ENCODE data around the gene TEX19. TPM values are rescaled to one million over a fixed set of nuclear protein-coding genes. Genes with fewer than 3 reads are reported as not detected.

The TEX19 gene
- total RNA-seq, 1 donor from 2014 or later, result 0.10 TPM

GRCh38 chr17:82325286-82326180 is 33.5 kb upstream of the TEX19 start:
- Mint-ChIP-seq H3K36me3 (ENCODE audit: low read depth) (peaks cover 10% of the 10 kb centered on the region), H3K4me3 (no peak overlapping the region), H3K27ac (peak overlapping the region; percentile 72), H3K27me3 (ENCODE audit: insufficient read depth) (no peaks in the 10 kb centered on the region), H3K9me3 (no peaks in the 10 kb centered on the region), H3K4me1 (ENCODE audit: low read depth) (peaks cover 13% of the 10 kb centered on the region)
- no peak for DNase-seq (ENCODE audit: low spot score)
- intact Hi-C loops (cut with micrococcal nuclease), result no loop called here

DNA sequence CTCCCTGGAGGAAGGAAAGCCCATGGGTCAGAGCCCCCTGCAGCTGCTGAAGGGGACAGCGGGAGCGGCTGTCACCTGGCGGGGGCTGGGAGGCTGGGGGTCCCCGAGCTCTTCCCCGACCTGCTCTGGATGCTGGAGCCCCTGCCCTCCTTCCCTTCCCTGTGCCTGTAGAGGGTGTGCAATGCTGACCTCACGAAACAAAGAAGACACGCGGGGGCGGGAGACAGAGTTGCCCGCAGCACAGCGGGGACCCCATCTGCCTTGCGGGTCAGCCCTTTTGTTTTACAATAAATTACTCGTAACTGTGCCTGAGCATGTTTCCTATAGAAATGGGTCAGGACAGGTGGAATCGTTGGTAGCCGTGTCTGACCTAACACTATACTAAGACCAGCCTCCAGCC is 31.8 kb upstream of the TEX19 start:
- intact Hi-C loops (cut with micrococcal nuclease), result no loop called here
- Mint-ChIP-seq H3K4me1 (ENCODE audit: low read depth) (peaks cover 8% of the 10 kb centered on the region), H3K9me3 (no peaks in the 10 kb centered on the region), H3K36me3 (ENCODE audit: low read depth) (peaks cover 7% of the 10 kb centered on the region), H3K27ac (no peak overlapping the region), H3K4me3 (no peak overlapping the region), H3K27me3 (ENCODE audit: insufficient read depth) (peaks cover 3% of the 10 kb centered on the region)
- DNase-seq (ENCODE audit: low spot score), result no peak

GRCh38 chr17:82327757-82328140 is 31.3 kb upstream of the TEX19 start:
- H3K27ac Mint-ChIP-seq, result no peak overlapping the region
- DNase-seq (ENCODE audit: low spot score), result no peak
- intact Hi-C loops (cut with micrococcal nuclease), result no loop called here
- peaks cover 6% of the 10 kb centered on the region for H3K27me3 Mint-ChIP-seq (ENCODE audit: insufficient read depth)
- peaks cover 10% of the 10 kb centered on the region for H3K4me1 Mint-ChIP-seq (ENCODE audit: low read depth)
- peaks cover 7% of the 10 kb centered on the region for H3K36me3 Mint-ChIP-seq (ENCODE audit: low read depth)
- H3K9me3 Mint-ChIP-seq, result no peaks in the 10 kb centered on the region
- no peak overlapping the region for H3K4me3 Mint-ChIP-seq

GRCh38 chr17:82328141-82328993 is 30.7 kb upstream of the TEX19 start:
- Mint-ChIP-seq H3K4me1 (ENCODE audit: low read depth) (peaks cover 13% of the 10 kb centered on the region), H3K27me3 (ENCODE audit: insufficient read depth) (peaks cover 7% of the 10 kb centered on the region), H3K4me3 (no peak overlapping the region), H3K36me3 (ENCODE audit: low read depth) (peaks cover 7% of the 10 kb centered on the region), H3K27ac (no peak overlapping the region), H3K9me3 (no peaks in the 10 kb centered on the region)
- DNase-seq (ENCODE audit: low spot score), result no peak
- intact Hi-C loops (cut with micrococcal nuclease), result no loop called here

DNA sequence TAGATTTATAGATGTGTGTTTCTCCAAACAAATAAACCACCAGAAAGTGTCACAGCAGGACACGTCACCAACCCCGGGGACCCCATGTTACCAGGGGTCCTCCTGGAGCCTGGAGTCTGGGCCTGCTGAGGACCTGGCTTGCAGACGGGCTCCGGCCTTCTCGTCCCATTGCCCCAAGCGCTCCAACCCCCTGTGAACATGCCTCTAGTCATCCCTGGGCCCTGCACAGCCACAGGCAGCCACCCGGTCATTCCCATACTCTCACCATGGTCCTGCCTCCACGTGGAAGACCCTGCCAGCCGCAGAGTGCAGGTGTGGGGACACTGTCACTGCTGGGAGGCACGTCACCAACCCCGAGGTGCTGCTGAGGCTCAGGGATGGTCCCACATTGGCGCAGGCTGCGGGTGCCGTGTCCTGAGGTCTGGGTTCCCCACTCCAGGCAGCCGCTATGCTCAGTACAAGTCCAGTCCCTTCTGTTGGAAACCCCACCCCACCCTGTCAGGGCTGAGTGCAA is 30.0 kb upstream of the TEX19 start:
- no peak overlapping the region for H3K4me3 Mint-ChIP-seq
- H3K36me3 Mint-ChIP-seq (ENCODE audit: low read depth), result peaks cover 7% of the 10 kb centered on the region
- intact Hi-C loops (cut with micrococcal nuclease), result no loop called here
- H3K27ac Mint-ChIP-seq, result no peak overlapping the region
- no peaks in the 10 kb centered on the region for H3K9me3 Mint-ChIP-seq
- peaks cover 13% of the 10 kb centered on the region for H3K4me1 Mint-ChIP-seq (ENCODE audit: low read depth)
- no peak for DNase-seq (ENCODE audit: low spot score)
- peaks cover 7% of the 10 kb centered on the region for H3K27me3 Mint-ChIP-seq (ENCODE audit: insufficient read depth)

- H3K27me3 Mint-ChIP-seq (ENCODE audit: insufficient read depth), result peaks cover 7% of the 10 kb centered on the region
- intact Hi-C loops (cut with micrococcal nuclease), result no loop called here
- peaks cover 3% of the 10 kb centered on the region for H3K36me3 Mint-ChIP-seq (ENCODE audit: low read depth)
- DNase-seq (ENCODE audit: low spot score), result no peak
- no peaks in the 10 kb centered on the region for H3K9me3 Mint-ChIP-seq
- H3K4me1 Mint-ChIP-seq (ENCODE audit: low read depth), result peaks cover 13% of the 10 kb centered on the region
- H3K27ac Mint-ChIP-seq, result no peak overlapping the region
- H3K4me3 Mint-ChIP-seq, result no peak overlapping the region
Observed at GRCh38 chr17:82329683-82330321, 29.2 kb upstream of the TEX19 start.

DNA sequence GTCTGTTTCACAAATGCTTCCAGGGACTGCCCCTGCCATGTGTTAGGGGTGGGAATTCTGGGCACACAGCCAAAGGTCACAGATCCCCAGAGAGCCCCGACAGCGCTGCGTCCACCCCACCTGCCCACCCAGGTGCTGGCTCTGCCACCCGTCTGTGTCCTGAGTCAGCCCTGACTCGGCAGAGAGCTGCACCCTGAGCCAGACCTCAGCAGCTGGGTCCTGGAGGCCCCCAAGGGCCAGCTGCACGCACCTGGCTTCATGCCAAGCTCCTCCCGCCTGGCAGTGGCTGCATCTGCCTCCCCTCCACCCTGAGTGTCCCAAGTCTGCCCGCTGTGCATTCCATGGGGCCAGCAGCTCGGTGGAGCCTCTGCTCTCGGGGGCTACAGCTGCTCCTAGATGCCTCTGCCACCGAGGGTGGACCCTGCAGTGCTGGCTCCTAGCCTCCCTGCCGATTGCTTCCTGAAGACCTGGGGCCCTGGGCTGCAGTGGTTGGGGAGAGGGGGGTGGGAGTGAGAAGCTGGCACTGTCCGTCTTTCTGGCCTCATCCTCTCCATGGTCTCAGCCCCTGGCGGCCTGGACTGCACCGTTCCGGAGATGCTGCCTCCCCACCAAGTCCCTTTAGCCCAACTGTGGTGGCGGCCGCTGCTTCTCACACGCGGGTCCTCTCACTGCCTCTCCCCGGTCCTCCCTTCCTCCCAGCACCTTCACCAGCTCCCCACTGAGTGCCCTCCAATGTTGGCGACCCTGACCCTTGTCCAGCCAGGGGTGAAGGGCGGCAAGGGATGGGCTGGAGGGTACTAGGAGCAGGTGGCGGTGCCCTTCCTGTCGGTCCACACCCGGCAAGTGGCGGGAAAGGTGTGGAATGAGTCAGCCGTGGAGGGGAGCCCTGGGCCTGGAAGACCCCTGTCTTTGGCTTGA is 28.5 kb upstream of the TEX19 start:
- no peaks in the 10 kb centered on the region for H3K9me3 Mint-ChIP-seq
- H3K36me3 Mint-ChIP-seq (ENCODE audit: low read depth), result peaks cover 1% of the 10 kb centered on the region
- peaks cover 17% of the 10 kb centered on the region for H3K4me1 Mint-ChIP-seq (ENCODE audit: low read depth)
- H3K4me3 Mint-ChIP-seq, result no peak overlapping the region
- DNase-seq (ENCODE audit: low spot score), result no peak
- peaks cover 7% of the 10 kb centered on the region for H3K27me3 Mint-ChIP-seq (ENCODE audit: insufficient read depth)
- intact Hi-C loops (cut with micrococcal nuclease), result no loop called here
- peak overlapping the region; percentile 23 for H3K27ac Mint-ChIP-seq

GRCh38 chr17:82331345-82331939 is 27.6 kb upstream of the TEX19 start:
- peak overlapping the region; percentile 49 for H3K4me3 Mint-ChIP-seq
- H3K36me3 Mint-ChIP-seq (ENCODE audit: low read depth), result no peaks in the 10 kb centered on the region
- no peaks in the 10 kb centered on the region for H3K9me3 Mint-ChIP-seq
- H3K27me3 Mint-ChIP-seq (ENCODE audit: insufficient read depth), result peaks cover 7% of the 10 kb centered on the region
- no peak overlapping the region for H3K27ac Mint-ChIP-seq
- intact Hi-C loops (cut with micrococcal nuclease), result no loop called here
- no peak for DNase-seq (ENCODE audit: low spot score)
- peaks cover 23% of the 10 kb centered on the region for H3K4me1 Mint-ChIP-seq (ENCODE audit: low read depth)

- intact Hi-C loops (cut with micrococcal nuclease), result loop anchor here (1.0 kb wide), 1 partner anchor 34 kb away; no protein-coding TSS in a partner anchor
- H3K36me3 Mint-ChIP-seq (ENCODE audit: low read depth), result no peaks in the 10 kb centered on the region
- peaks cover 23% of the 10 kb centered on the region for H3K4me1 Mint-ChIP-seq (ENCODE audit: low read depth)
- peaks cover 7% of the 10 kb centered on the region for H3K27me3 Mint-ChIP-seq (ENCODE audit: insufficient read depth)
- no peaks in the 10 kb centered on the region for H3K9me3 Mint-ChIP-seq
- peak overlapping the region; percentile 18 for H3K27ac Mint-ChIP-seq
- no peak for DNase-seq (ENCODE audit: low spot score)
- peak overlapping the region; percentile 81 for H3K4me3 Mint-ChIP-seq
Observed at GRCh38 chr17:82332669-82333278, 26.3 kb upstream of the TEX19 start.

DNA sequence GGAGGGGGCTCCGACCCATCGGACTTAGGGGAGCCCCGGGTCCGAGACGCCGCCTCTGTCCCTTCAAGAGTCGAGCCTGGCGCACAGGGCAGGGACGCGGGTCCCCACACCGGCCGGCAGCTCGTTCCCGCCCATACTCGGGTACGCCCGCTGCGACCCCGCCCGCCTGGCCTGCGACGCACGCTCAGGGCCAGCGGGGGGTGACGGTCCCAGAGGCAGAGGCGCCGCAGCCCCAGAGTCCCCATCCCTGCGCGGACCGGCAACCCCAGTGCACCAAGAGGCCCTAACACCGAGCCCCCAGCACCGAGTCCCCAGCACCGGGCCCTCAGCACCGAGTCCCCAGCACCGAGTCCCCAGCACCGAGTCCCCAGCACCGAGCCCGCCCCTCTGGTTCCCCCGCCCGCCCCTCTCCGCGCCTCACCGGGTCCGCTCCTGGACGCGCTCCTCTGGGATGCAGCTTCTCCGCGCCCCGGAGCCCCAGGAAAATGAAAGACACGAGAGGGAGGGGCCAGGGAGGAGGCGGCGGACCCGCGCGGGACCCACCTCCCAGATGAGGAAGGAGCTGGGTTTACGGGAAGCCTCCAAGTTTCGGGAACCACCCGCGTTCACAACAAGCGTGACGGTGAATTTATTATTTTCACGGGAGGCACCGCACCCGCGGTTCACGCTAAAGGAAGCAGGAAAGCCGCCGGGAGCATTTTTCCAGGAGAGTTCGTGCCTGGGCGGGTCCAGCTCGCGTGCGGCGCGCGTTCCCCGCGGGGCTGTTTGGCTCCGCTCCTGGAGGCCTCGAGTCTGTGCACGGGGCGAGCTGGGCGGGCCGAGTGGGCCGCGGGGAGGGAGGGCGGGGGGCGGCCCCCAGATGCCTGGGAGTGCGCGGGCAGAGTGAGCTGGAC is 25.5 kb upstream of the TEX19 start, which contains the start of gene SECTM1:
Gene SECTM1 (minus strand): TSS at position 488 of the 893 bp plus-strand sequence. CDS start 6,526 bp downstream, outside the sequence.
- Mint-ChIP-seq H3K36me3 (ENCODE audit: low read depth) (no peaks in the 10 kb centered on the region), H3K4me3 (peak within 1 kb of the TSS; percentile 91), H3K27me3 (ENCODE audit: insufficient read depth) (peaks cover 10% of the 10 kb centered on the region), H3K4me1 (ENCODE audit: low read depth) (peaks cover 25% of the 10 kb centered on the region), H3K27ac (peak within 1 kb of the TSS; percentile 18), H3K9me3 (no peaks in the 10 kb centered on the region)
- DNase-seq (ENCODE audit: low spot score), result no peak
- intact Hi-C loops (cut with micrococcal nuclease), result loop anchor here (1.0 kb wide), 1 partner anchor 35 kb away; no protein-coding TSS in a partner anchor
